GM20000 (cell line): ENCODE measurements around the gene AGPAT4.
"Not testable (repeated sequence)": the region's sequence is repeated elsewhere in the genome, so short reads cannot be mapped to it uniquely, and the experiment has no call there.

Source experiments
- DNase-seq: peaks from one replicate; pipeline ENCODE4 v3.0.0; 2012; ENCODE audit warnings: low spot score
- TF ChIP-seq, protein P1 (sequence below): IDR thresholded peaks from 2 replicates; pipeline ENCODE4 v1.5.1; 2012; ENCODE audit warnings: mild to moderate bottlenecking, control low read depth; ENCODE audit errors: extremely low read depth, missing control alignments

The AGPAT4 gene

DNA sequence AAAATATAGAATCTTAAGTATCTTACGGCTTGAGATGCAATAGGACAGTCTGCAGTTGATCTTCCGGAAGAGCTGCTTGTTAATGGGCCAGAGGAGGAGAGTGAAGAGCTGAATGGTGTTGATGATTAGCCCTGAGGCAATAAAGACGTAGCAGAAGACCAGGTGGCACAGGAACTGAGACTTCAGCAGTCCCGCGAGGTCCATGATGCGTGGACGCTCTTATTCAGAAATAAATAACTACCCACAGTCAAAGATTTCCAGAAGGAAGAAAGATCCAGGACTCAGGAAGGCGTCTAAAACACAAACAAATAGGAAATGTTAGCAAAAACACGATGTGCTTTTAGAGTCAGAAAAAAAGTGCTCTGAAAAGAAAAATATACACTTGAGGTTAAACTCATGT lies 41.9 kb downstream of the AGPAT4 start:
- TF ChIP-seq, protein P1, sequence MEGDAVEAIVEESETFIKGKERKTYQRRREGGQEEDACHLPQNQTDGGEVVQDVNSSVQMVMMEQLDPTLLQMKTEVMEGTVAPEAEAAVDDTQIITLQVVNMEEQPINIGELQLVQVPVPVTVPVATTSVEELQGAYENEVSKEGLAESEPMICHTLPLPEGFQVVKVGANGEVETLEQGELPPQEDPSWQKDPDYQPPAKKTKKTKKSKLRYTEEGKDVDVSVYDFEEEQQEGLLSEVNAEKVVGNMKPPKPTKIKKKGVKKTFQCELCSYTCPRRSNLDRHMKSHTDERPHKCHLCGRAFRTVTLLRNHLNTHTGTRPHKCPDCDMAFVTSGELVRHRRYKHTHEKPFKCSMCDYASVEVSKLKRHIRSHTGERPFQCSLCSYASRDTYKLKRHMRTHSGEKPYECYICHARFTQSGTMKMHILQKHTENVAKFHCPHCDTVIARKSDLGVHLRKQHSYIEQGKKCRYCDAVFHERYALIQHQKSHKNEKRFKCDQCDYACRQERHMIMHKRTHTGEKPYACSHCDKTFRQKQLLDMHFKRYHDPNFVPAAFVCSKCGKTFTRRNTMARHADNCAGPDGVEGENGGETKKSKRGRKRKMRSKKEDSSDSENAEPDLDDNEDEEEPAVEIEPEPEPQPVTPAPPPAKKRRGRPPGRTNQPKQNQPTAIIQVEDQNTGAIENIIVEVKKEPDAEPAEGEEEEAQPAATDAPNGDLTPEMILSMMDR = no peak
- no peak for DNase-seq

DNA sequence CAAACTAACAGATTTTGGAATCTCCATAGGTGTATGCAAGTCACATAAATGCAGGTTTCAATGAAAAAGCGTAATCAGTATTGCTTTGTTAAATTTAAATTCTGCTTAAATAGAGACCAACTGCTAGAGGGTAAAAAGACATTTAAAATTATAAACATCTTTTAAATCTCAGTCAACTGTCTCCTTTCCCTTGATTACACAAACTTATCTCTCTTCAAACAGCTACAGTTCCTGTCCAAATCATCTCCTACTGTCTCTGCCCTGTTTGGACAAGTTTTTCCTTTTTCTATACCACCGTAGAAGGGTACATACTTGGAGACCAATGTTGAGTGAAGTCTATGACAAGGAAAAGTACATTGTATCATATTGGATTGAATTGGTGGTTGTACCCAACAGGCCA lies 43.5 kb downstream of the AGPAT4 start:
- DNase-seq = no peak
- TF ChIP-seq, protein P1 = no peak

DNA sequence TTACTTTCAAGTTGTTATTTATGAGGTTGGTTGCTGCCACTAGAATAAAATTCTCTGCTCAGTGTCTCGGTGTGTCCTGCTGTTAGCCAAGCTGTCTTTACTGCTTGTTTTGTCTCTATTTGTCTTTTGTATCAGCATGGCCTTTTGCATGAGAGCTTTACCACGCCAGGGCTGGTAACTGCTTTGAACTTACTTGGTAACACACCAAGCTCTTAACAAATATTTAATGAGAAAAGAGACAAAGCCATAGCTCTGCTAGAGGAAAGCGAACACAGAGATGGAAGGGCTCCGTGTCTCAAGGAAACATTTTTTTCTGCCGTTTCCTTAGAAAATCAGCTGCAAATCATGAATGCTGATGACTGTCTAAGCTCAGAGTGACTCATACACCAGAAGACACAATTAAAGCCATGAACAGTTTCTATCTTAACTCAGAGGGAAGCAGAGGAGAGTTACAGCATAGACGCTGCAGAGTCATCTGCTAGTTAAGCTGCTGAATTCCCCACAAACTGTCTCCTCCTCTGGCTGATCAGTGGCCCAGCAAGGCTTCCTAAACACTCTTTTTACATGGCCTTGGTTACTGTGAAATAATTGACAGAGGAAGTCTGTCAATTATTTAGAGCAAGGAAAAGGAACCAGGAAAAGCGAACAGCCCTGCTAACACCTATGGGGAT lies 44.8 kb downstream of the AGPAT4 start:
- TF ChIP-seq, protein P1 = no peak
- DNase-seq = peak; percentile 26

DNA sequence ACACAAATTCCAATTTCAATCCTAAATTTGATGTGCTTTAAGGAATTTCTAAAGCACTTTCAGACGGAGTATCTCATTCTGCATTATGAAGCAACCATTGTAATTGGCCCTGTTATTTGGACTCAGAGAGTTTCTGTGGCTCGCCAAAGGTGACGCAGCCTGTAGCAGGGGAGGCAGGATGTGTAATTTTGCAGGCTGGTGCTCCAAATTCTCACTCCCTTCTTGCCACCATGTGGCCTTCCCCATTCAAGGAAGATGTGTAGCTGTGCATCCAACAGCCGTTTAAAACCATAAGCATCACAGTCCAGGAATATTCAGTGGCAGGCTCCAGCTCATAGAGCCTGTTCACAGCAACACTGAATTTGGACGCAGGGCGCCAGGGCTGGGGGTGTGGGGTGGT lies 45.8 kb downstream of the AGPAT4 start:
- TF ChIP-seq, protein P1 = no peak

DNA sequence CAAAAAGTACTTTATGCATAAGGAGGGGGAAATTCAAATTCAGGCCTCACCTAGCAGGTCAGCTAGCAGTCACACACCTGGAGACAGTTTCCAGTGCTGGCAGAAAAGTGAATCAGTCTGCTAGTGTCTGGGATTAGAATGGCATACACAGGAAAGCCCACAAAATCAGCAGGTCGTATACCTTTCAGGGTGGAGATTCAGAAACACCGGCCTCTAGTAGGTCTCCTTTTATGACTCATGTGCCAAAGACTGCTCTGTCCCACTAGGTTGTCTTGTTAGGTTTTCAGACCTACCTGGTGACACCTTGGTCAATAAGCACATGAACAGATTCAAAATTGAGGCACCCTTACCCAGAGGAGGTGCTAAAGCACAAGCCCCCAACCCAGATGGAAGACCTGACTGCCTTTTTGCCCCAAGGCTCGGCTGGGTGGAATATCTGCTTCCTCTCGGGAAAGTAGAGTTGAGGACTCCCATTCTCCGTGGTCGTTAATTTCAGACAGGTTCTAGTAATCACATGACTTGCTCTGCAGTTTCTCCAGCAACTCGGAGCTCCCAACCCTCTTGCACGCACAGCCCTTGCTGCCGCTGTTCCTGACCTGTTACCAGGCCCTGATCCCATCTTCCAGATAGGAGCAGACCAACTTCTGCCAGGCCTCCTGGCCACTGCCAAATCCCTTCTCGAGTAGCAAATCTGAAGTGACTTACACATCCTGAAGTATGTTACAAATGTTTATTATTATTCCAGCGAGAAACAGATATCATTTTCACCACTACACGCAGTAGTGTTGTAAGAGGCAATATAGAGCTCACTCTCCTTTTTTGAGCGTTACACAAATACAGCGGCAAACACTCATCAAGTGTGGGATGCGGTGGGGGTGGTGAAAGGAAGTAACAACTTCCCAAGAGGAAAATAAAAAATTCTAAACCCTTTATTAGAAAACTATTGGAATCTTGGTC lies 46.6 kb downstream of the AGPAT4 start:
- TF ChIP-seq, protein P1 = no peak
- DNase-seq = no peak

More for the DNA sequence above, 45.8 kb downstream of the AGPAT4 start:
- DNase-seq = no peak

DNA sequence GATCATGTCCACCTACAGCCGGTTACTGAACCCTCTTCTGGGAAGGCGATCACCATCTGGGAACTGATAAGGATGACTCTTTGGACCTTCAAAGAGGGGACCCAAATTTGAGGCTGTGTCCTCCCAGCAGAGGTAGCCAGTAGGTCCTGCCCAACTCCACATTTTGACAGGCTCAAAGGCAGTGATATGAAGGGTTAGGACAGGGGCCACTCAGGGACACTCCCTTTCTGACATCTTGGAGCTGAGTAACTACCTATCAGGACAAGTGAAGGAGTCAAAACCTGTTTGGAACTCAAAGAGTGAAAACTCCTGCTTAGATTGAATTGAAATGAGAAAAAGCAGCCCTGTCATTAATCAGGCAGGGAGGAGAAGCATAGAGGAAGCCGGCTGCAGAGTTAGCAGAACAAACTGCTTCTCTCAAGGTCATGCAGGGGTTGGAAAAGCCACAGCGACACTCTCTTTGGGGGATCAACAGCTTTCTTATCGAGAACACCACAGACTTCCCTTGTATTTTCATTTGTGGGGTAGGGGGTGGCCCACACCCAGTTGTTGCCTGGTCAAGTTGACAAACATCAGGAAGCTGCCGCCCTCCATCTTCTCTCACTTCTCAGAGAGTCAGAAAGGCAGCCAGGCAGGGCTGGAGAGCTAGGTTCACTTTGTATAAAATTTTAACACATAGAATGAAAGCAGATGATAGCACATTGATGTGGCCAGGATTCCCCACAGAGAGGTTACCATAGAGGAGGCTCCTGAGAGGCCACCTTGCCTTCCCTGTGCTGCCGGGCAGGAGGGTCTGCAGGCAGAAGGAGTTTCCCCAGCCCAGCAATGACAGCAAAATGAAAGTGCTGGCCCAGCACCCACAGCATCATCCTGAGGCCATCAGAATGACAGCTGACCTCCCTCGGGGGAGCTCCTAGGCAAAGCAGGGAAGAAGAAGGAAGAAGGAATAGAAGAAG lies 47.6 kb downstream of the AGPAT4 start:
- peak; percentile 37 for DNase-seq
- TF ChIP-seq, protein P1 = no peak

DNA sequence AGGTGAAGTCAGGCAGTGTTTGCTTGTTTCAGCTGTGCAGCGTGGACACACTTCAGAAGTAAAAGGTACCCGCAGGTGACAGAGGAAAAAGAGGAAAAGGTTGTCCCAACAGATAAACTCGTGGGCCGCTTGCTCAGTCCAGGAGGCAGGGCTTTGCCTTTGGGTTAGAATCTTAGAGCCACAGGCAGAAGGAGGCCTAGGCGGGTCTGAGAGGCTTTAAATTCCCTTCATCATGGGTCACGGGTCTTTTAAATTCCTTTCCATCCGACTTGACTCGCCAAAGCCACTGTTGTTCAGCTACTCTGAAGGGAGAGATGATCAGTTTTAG lies 48.2 kb downstream of the AGPAT4 start:
- TF ChIP-seq, protein P1 = no peak
- no peak for DNase-seq

DNA sequence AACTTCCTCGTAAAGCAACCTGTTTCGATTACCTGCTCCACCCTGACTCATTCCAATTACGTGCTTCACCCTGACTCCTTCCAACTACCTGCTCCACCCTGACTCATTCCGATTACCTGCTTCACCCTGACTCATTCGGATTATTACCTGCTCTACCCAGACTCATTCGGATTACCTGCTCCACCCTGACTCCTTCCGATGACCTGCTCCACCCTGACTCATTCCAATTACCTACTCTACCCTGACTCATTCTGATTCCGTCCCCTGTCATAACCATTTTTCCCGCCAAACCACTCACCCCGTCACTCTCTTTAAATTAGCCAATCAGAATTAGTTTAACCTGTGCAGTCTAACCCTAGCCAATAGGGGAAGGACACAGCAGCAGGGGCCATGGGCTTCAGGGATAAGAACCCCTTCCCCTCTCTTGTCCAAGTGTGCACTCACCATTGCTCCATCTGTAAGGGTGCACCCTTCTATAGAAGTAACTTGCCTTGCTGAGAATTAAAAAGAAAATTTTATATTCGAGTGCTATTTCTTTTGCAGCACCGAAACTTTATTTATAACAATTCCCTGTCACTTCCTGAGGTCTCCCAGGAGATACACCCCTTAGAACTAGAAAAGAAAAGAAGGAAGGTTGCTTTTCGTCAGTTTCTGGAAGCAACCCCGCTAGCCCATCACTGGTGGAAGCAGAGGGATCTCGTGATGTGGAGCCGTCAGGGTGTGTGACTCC lies 48.7 kb downstream of the AGPAT4 start:
- DNase-seq = not testable (repeated sequence)
